GM19452 (cell line): Measurements from ENCODE around the gene CDC123.
"Not testable (repeated sequence)": the region's sequence is repeated elsewhere in the genome, so short reads cannot be mapped to it uniquely, and the experiment has no call there.

Experiments used
- ATAC-seq: cut with Tn5 transposase; IDR thresholded peaks from one replicate; pipeline ENCODE4 v1.9.1; 2021; ENCODE audit not compliant: unreplicated experiment

CDC123 gene

GRCh38 chr10:12297784-12298183, 101.8 kb downstream of the CDC123 start:
- not testable (repeated sequence) for ATAC-seq

GRCh38 chr10:12299222-12299965, 103.4 kb downstream of the CDC123 start:
- ATAC-seq: no peak
